Neural progenitor cell (in vitro differentiated cells): ENCODE measurements around the gene NFKB1.

Source experiments
- CTCF ChIP-seq: fragments of 200-600 bp; sonication (generic); IDR thresholded peaks from 2 replicates; pipeline ENCODE4 v1.5.1; 2017; ENCODE audit warnings: antibody characterized with exemption, mild to moderate bottlenecking
- EZH2 ChIP-seq: fragments of 200-600 bp; sonication (generic); IDR thresholded peaks from 2 replicates; pipeline ENCODE4 v1.6.1; 2017; ENCODE audit warnings: antibody characterized with exemption, mild to moderate bottlenecking, moderate library complexity
- EZH2phosphoT487 ChIP-seq: fragments of 200-600 bp; sonication (generic); IDR thresholded peaks from 2 replicates; pipeline ENCODE4 v1.6.1; 2017; ENCODE audit warnings: antibody characterized with exemption

- TF ChIP-seq CTCF (no peak), EZH2 (no peak), EZH2phosphoT487 (no peak)
Observed at GRCh38 chr4:102505708-102506107, 4.5 kb downstream of the NFKB1 start.
